T-helper 1 cell treated with Interleukin-12 subunit alpha and Interleukin-12 subunit beta and Interleukin-4 antibody, amounts not matched to agents 30 μg/mL and 1 μg/mL, for 36 hours (primary cell): ENCODE results near the gene TMEM52B.

Source experiments
- H3K27ac Mint-ChIP-seq: one replicate; pipeline ENCODE4 v1.8.0; 2021; ENCODE audit warnings: mild to moderate bottlenecking, mixed read lengths
- H3K27me3 Mint-ChIP-seq: one replicate; pipeline ENCODE4 v1.8.0; 2021; ENCODE audit warnings: low read depth, mixed read lengths
- H3K36me3 Mint-ChIP-seq: one replicate; pipeline ENCODE4 v1.8.0; 2021; ENCODE audit warnings: low read depth, mixed read lengths
- H3K4me1 Mint-ChIP-seq: one replicate; pipeline ENCODE4 v1.8.0; 2021; ENCODE audit warnings: low read depth, mixed read lengths
- H3K4me3 Mint-ChIP-seq: one replicate; pipeline ENCODE4 v1.8.0; 2021; ENCODE audit warnings: mild to moderate bottlenecking, moderate library complexity, mixed read lengths
- H3K9me3 Mint-ChIP-seq: one replicate; pipeline ENCODE4 v1.8.0; 2021; ENCODE audit warnings: mixed read lengths

Gene TMEM52B

DNA sequence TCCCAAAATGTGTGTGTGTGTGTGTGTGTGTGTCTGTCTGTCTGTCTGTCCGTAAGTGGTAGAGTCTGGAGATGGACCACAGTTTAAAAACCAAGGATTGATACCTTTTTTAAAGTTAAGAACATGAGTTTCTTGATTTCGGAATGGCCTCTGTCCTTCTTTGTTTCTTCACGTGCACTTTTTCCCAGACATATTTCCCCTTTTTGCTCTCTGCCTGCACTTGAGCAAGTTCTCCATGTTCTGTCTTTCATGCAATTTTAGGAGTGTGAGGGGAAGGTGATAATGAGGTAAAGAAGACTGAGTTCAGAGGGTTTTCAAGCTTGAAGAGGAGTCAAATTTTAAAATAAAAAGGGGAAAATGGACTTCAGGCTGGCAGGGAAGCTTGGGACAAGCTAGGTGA, 19.6 kb upstream of the TMEM52B start:
- Mint-ChIP-seq H3K27me3 (peaks cover 58% of the 10 kb centered on the region), H3K4me1 (no peaks in the 10 kb centered on the region), H3K9me3 (no peaks in the 10 kb centered on the region), H3K27ac (no peak overlapping the region), H3K4me3 (no peak overlapping the region), H3K36me3 (no peaks in the 10 kb centered on the region)

- Mint-ChIP-seq H3K27ac (no peak overlapping the region), H3K27me3 (peaks cover 54% of the 10 kb centered on the region), H3K9me3 (no peaks in the 10 kb centered on the region), H3K4me1 (no peaks in the 10 kb centered on the region), H3K36me3 (no peaks in the 10 kb centered on the region), H3K4me3 (no peak overlapping the region)
Measured at GRCh38 chr12:10160617-10161385, 18.0 kb upstream of the TMEM52B start.

DNA sequence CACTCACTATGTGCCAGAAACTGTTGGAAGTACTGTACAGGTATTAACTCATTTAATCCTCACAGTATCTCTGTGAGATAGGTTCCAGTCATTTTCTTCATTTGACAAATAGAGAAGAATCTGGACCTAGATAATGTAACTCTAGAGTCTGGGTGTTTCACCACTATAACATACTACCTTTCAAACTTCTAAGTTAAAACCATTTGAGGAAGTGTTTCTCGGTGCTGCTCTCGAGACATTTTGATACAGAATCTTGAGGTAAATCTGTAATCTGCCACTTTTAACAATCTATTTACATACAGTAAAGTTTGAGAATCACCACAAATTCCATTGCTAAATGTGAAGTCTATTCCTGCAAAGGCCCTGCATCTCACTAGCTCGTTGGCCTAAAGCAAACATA, 15.7 kb upstream of the TMEM52B start:
- Mint-ChIP-seq H3K9me3 (no peaks in the 10 kb centered on the region), H3K27me3 (peaks cover 46% of the 10 kb centered on the region), H3K4me1 (no peaks in the 10 kb centered on the region), H3K4me3 (no peak overlapping the region), H3K36me3 (no peaks in the 10 kb centered on the region), H3K27ac (no peak overlapping the region)

- no peaks in the 10 kb centered on the region for H3K9me3 Mint-ChIP-seq
- no peaks in the 10 kb centered on the region for H3K36me3 Mint-ChIP-seq
- H3K27ac Mint-ChIP-seq, result no peak overlapping the region
- peaks cover 42% of the 10 kb centered on the region for H3K27me3 Mint-ChIP-seq
- no peak overlapping the region for H3K4me3 Mint-ChIP-seq
- H3K4me1 Mint-ChIP-seq, result no peaks in the 10 kb centered on the region
Measured at GRCh38 chr12:10165421-10165820, 13.4 kb upstream of the TMEM52B start.

GRCh38 chr12:10167599-10167998, 11.2 kb upstream of the TMEM52B start:
- Mint-ChIP-seq H3K9me3 (no peaks in the 10 kb centered on the region), H3K4me3 (no peak overlapping the region), H3K27me3 (peaks cover 47% of the 10 kb centered on the region), H3K4me1 (no peaks in the 10 kb centered on the region), H3K36me3 (no peaks in the 10 kb centered on the region), H3K27ac (no peak overlapping the region)

GRCh38 chr12:10169104-10169503, 9.7 kb upstream of the TMEM52B start:
- no peak overlapping the region for H3K4me3 Mint-ChIP-seq
- H3K27ac Mint-ChIP-seq, result no peak overlapping the region
- H3K36me3 Mint-ChIP-seq, result no peaks in the 10 kb centered on the region

GRCh38 chr12:10170216-10170615, 8.6 kb upstream of the TMEM52B start:
- Mint-ChIP-seq H3K36me3 (no peaks in the 10 kb centered on the region), H3K9me3 (no peaks in the 10 kb centered on the region), H3K27me3 (peaks cover 49% of the 10 kb centered on the region), H3K4me1 (no peaks in the 10 kb centered on the region), H3K4me3 (no peak overlapping the region), H3K27ac (no peak overlapping the region)

More at GRCh38 chr12:10169104-10169503, 9.7 kb upstream of the TMEM52B start:
- Mint-ChIP-seq H3K4me1 (no peaks in the 10 kb centered on the region), H3K9me3 (no peaks in the 10 kb centered on the region), H3K27me3 (peaks cover 44% of the 10 kb centered on the region)

DNA sequence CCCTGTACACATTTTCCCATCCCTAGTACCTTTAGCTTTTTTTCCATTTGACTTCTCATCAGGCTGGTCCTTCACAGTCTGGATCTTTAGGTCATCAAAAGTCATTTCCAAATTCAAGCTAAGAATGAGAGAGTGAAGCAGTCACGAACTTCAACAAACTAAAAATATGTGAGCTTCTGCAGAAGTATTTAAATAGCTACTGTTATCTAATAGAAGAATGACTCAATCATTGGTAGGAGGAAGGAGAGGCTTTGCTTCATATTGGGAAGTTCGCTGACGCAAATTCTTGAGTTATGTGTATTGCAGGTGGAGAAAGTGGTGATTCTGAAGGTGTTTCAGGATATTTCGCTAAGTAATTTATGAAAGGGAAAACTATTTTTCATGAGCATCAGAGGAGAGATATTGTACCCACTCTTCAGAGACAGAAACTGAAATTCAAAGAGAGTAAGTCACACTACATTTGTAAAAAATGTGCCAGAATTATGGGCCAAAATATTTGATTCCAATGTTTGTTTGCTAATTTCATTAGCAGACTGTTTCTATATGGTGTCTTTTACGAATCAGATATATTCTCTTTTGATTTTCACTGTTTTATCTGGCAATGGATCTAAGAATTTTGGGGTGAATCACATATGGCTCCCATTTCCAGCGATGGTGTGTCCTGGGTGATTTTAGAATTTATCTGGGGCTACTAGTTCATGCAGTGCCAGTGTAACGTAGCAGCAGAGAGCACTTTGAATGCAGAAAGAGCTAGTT, 6.7 kb upstream of the TMEM52B start, which contains the start of gene OLR1:
TSS of gene OLR1 (minus strand) at position 160 of the 756 bp plus-strand sequence. CDS start at position 105, 55 bp downstream.
- H3K4me3 Mint-ChIP-seq, result no peak within 1 kb of the TSS
- no peaks in the 10 kb centered on the region for H3K9me3 Mint-ChIP-seq
- peaks cover 49% of the 10 kb centered on the region for H3K27me3 Mint-ChIP-seq
- no peaks in the 10 kb centered on the region for H3K36me3 Mint-ChIP-seq
- no peaks in the 10 kb centered on the region for H3K4me1 Mint-ChIP-seq
- no peak within 1 kb of the TSS for H3K27ac Mint-ChIP-seq

DNA sequence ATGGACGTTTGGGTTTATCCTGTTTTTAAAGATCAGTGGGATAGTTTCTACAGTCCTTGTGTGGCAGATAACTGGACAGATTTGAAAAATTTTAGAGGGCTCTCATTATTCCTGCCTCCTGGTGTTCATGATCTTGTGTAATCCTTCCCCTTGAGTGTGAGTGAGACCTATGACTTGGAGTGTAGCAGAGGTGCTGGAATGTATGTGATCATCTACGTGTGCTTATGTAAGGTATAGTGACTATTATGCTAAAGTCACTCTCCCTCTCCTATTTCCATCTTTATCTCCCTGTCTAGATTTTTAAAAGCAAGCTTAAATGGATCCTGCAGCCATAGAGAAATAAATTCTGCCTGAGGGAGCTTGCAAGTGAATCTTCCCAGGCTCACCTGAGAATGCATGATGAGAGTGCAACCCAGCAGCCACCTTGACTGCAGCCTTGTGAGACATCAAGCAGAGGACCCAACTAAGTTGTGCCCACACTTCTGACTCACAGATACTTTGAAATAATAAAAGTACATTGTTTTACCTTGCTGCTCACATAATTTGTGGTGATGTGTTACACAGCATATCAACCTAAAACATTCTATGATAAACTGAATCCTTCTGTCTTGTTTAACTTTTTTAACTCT, 3.7 kb upstream of the TMEM52B start:
- no peak overlapping the region for H3K4me3 Mint-ChIP-seq
- H3K27ac Mint-ChIP-seq, result no peak overlapping the region
- no peaks in the 10 kb centered on the region for H3K4me1 Mint-ChIP-seq
- no peaks in the 10 kb centered on the region for H3K9me3 Mint-ChIP-seq
- peaks cover 49% of the 10 kb centered on the region for H3K27me3 Mint-ChIP-seq
- H3K36me3 Mint-ChIP-seq, result no peaks in the 10 kb centered on the region

DNA sequence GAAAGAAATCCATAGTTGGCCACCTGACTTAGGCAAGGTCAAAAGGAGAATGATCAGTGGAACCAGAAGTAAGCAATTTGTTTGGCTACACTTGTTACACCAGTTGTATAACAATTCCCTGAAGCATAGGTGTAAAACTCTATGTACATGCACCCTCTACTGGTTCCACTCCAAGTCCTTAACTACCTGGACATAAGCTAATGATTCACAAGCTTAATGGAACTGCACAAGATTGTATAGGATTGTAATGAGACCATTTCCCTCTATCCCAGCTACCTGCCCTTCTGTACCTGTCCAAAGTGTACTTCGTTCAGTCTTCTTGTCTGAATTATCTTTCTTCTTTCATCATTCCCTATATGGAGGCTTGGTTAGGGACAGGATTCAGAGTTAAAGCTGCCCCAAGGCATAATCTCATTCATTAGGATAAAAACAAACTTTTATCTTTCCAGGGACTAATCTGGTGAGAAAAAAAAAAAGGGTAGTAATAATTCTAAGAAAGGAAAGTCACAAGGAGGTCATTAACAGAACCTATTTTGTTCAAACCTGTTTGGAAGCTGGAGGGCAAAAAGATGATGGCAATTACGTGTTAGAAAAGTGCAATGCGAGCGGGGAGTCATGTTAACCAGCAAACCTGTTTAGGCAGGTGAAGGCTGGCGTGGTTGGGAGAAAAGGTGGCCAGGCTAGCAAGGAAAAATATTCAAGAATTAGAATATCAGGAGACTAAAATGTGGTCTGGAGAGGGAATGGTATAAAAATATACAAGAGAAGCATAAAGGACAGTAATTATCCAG, 2.8 kb upstream of the TMEM52B start:
- Mint-ChIP-seq H3K4me1 (no peaks in the 10 kb centered on the region), H3K27ac (no peak overlapping the region), H3K27me3 (peaks cover 45% of the 10 kb centered on the region), H3K36me3 (no peaks in the 10 kb centered on the region), H3K4me3 (no peak overlapping the region), H3K9me3 (no peaks in the 10 kb centered on the region)

DNA sequence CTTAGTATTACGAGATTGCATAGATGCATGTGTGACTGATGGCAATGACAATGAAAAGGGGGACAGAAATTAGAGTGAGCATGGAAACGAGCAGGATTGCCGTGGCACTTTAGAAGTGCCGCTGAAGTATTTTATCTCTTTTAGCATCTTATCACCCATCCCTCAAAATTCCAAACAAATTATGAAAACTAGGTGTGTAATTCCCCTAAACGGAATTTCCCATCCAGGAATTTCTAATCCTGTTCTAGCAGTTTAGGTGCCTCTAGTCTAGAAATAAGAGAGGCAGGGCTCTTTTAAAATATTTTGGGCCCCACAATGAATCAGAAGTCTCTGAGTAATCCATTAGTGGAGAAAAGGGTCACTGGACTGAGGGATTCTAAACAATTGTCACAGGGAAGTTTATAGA, 947 bp downstream of the TMEM52B start:
- Mint-ChIP-seq H3K27ac (no peak overlapping the region), H3K36me3 (no peaks in the 10 kb centered on the region), H3K4me3 (no peak overlapping the region), H3K27me3 (peaks cover 40% of the 10 kb centered on the region), H3K4me1 (no peaks in the 10 kb centered on the region), H3K9me3 (no peaks in the 10 kb centered on the region)

GRCh38 chr12:10182354-10183049, 3.7 kb downstream of the TMEM52B start:
- H3K4me3 Mint-ChIP-seq, result no peak overlapping the region
- peaks cover 42% of the 10 kb centered on the region for H3K27me3 Mint-ChIP-seq
- H3K36me3 Mint-ChIP-seq, result no peaks in the 10 kb centered on the region
- H3K27ac Mint-ChIP-seq, result no peak overlapping the region
- H3K9me3 Mint-ChIP-seq, result no peaks in the 10 kb centered on the region
- no peaks in the 10 kb centered on the region for H3K4me1 Mint-ChIP-seq

DNA sequence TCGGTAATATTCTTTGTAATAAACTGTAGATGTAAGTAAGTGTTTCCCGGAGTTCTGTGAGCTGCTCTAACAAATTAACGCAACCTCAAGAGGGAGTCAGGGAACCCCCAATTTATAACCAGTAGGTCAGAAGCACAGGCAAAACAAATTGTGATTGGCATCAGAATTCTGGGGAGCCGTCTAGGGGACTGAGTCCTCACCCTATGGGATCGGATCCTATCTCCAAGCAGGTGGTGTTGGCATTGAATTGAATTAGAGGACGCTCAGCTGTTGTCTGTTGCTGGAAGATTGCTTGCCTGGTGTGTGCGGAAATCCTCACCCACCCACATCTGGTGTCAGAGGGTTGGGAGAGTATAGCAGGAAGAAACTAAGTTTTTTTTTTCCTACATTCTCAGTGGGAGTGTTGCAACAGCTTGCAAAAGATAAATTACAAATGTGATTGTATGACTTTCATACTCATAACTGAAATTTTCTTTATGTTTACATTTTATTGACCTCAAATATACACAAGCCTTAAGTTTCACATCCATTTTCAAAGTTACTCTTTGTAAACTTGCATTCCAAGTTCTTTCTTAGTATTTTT, 5.5 kb downstream of the TMEM52B start:
- Mint-ChIP-seq H3K36me3 (no peaks in the 10 kb centered on the region), H3K27me3 (peaks cover 32% of the 10 kb centered on the region), H3K4me3 (no peak overlapping the region), H3K27ac (no peak overlapping the region), H3K9me3 (no peaks in the 10 kb centered on the region), H3K4me1 (no peaks in the 10 kb centered on the region)
